HEK293 (cell line): ENCODE results near the gene RPL22.

Experiments
- ATF2 ChIP-seq: fragments of 450-650 bp; formaldehyde crosslinking; IDR thresholded peaks from 2 replicates; pipeline ENCODE4 v1.5.1; 2016; ENCODE audit warnings: missing biosample characterization, missing genetic modification characterization, low read depth
- CTCF ChIP-seq: fragments of 450-650 bp; formaldehyde crosslinking; IDR thresholded peaks from 2 replicates; pipeline ENCODE4 v1.5.1; 2016; ENCODE audit warnings: missing biosample characterization, missing genetic modification characterization
- MEIS1 ChIP-seq: sonication (generic); formaldehyde crosslinking; IDR thresholded peaks from 2 replicates; pipeline ENCODE4 v1.8.1; 2022; ENCODE audit warnings: missing genetic modification reagents, mild to moderate bottlenecking, borderline replicate concordance
- ZBTB48 ChIP-seq: fragments of 450-650 bp; formaldehyde crosslinking; IDR thresholded peaks from 2 replicates; pipeline ENCODE4 v1.5.1; 2016; ENCODE audit warnings: missing biosample characterization, missing genetic modification characterization
- ZBTB49 ChIP-seq: fragments of 450-650 bp; formaldehyde crosslinking; IDR thresholded peaks from 2 replicates; pipeline ENCODE4 v1.5.1; 2016; ENCODE audit warnings: missing biosample characterization, missing genetic modification characterization, low read depth
- ZBTB6 ChIP-seq: fragments of 450-650 bp; formaldehyde crosslinking; IDR thresholded peaks from 2 replicates; pipeline ENCODE4 v1.5.1; 2017; ENCODE audit warnings: missing biosample characterization, missing genetic modification characterization
- ZFP3 ChIP-seq: fragments of 450-650 bp; formaldehyde crosslinking; IDR thresholded peaks from 2 replicates; pipeline ENCODE4 v1.5.1; 2016; ENCODE audit warnings: low read depth, missing biosample characterization, missing genetic modification characterization
- ZNF10 ChIP-seq: fragments of 450-650 bp; formaldehyde crosslinking; IDR thresholded peaks from 2 replicates; pipeline ENCODE4 v1.5.1; 2017; ENCODE audit warnings: missing biosample characterization, missing genetic modification characterization
- ZNF140 ChIP-seq: fragments of 450-650 bp; formaldehyde crosslinking; IDR thresholded peaks from 2 replicates; pipeline ENCODE4 v1.5.1; 2016; ENCODE audit warnings: missing biosample characterization, missing genetic modification characterization
- ZNF202 ChIP-seq: fragments of 450-650 bp; formaldehyde crosslinking; IDR thresholded peaks from 2 replicates; pipeline ENCODE4 v1.5.1; 2016; ENCODE audit warnings: missing biosample characterization, missing genetic modification characterization, borderline replicate concordance
- ZNF223 ChIP-seq: fragments of 450-650 bp; formaldehyde crosslinking; IDR thresholded peaks from 2 replicates; pipeline ENCODE4 v1.5.1; 2016; ENCODE audit warnings: missing biosample characterization, missing genetic modification characterization
- ZNF239 ChIP-seq: fragments of 450-650 bp; formaldehyde crosslinking; IDR thresholded peaks from 2 replicates; pipeline ENCODE4 v1.5.1; 2016; ENCODE audit warnings: missing biosample characterization, missing genetic modification characterization
- ZNF248 ChIP-seq: fragments of 450-650 bp; formaldehyde crosslinking; IDR thresholded peaks from 2 replicates; pipeline ENCODE4 v1.5.1; 2017; ENCODE audit warnings: missing biosample characterization, missing genetic modification characterization
- ZNF26 ChIP-seq: fragments of 450-650 bp; formaldehyde crosslinking; IDR thresholded peaks from 2 replicates; pipeline ENCODE4 v1.5.1; 2016; ENCODE audit warnings: missing biosample characterization, missing genetic modification characterization
- ZNF292 ChIP-seq: fragments of 450-650 bp; formaldehyde crosslinking; IDR thresholded peaks from 2 replicates; pipeline ENCODE4 v1.5.1; 2016; ENCODE audit warnings: low read depth, missing biosample characterization, missing genetic modification characterization, borderline replicate concordance
- ZNF350 ChIP-seq: fragments of 450-650 bp; formaldehyde crosslinking; IDR thresholded peaks from 2 replicates; pipeline ENCODE4 v1.5.0; 2017; ENCODE audit warnings: missing biosample characterization, mild to moderate bottlenecking, missing genetic modification characterization
- ZNF362 ChIP-seq: fragments of 450-650 bp; formaldehyde crosslinking; IDR thresholded peaks from 2 replicates; pipeline ENCODE4 v1.5.1; 2016; ENCODE audit warnings: missing biosample characterization, missing genetic modification characterization
- ZNF37A ChIP-seq: fragments of 450-650 bp; IDR thresholded peaks from 2 replicates; pipeline ENCODE4 v1.5.1; 2018; ENCODE audit warnings: missing biosample characterization, missing genetic modification characterization
- ZNF394 ChIP-seq: fragments of 450-650 bp; formaldehyde crosslinking; IDR thresholded peaks from 2 replicates; pipeline ENCODE4 v1.5.1; 2016; ENCODE audit warnings: missing biosample characterization, missing genetic modification characterization, mild to moderate bottlenecking, moderate library complexity, borderline replicate concordance
- ZNF514 ChIP-seq: fragments of 450-650 bp; formaldehyde crosslinking; IDR thresholded peaks from 2 replicates; pipeline ENCODE4 v1.5.1; 2016; ENCODE audit warnings: missing biosample characterization, missing genetic modification characterization
- ZNF521 ChIP-seq: fragments of 450-650 bp; formaldehyde crosslinking; IDR thresholded peaks from 2 replicates; pipeline ENCODE4 v1.5.1; 2017; ENCODE audit warnings: missing biosample characterization, mild to moderate bottlenecking, missing genetic modification characterization
- ZNF558 ChIP-seq: fragments of 450-650 bp; formaldehyde crosslinking; IDR thresholded peaks from 2 replicates; pipeline ENCODE4 v1.5.1; 2016; ENCODE audit warnings: missing biosample characterization, missing genetic modification characterization
- ZNF624 ChIP-seq: fragments of 450-650 bp; formaldehyde crosslinking; IDR thresholded peaks from 2 replicates; pipeline ENCODE4 v1.5.1; 2017; ENCODE audit warnings: missing biosample characterization, missing genetic modification characterization
- ZNF658 ChIP-seq: fragments of 450-650 bp; formaldehyde crosslinking; IDR thresholded peaks from 2 replicates; pipeline ENCODE4; 2016; ENCODE audit warnings: missing biosample characterization, missing genetic modification characterization
- ZNF664 ChIP-seq: fragments of 450-650 bp; formaldehyde crosslinking; IDR thresholded peaks from 2 replicates; pipeline ENCODE4 v1.5.1; 2016; ENCODE audit warnings: missing biosample characterization, missing genetic modification characterization
- ZNF677 ChIP-seq: fragments of 450-650 bp; IDR thresholded peaks from 2 replicates; pipeline ENCODE4 v1.5.0; 2018; ENCODE audit warnings: missing biosample characterization, mild to moderate bottlenecking, missing genetic modification characterization, moderate library complexity
- ZNF777 ChIP-seq: fragments of 450-650 bp; formaldehyde crosslinking; IDR thresholded peaks from 2 replicates; pipeline ENCODE4 v1.5.1; 2017; ENCODE audit warnings: missing biosample characterization, missing genetic modification characterization, borderline replicate concordance
- ZNF785 ChIP-seq: fragments of 450-650 bp; formaldehyde crosslinking; IDR thresholded peaks from 2 replicates; pipeline ENCODE4 v1.5.1; 2016; ENCODE audit warnings: missing biosample characterization, missing genetic modification characterization

The RPL22 gene

GRCh38 chr1:6246497-6247467, 47.4 kb upstream of the RPL22 start (continued):
- TF ChIP-seq ZNF26 (tag by site-specific recombination), result no peak
- TF ChIP-seq ZNF558 (tag by site-specific recombination), result no peak
- TF ChIP-seq ZNF10 (tag by site-specific recombination), result peak; percentile 67
- TF ChIP-seq CTCF (tag by site-specific recombination), result peak; percentile 97
- no peak for TF ChIP-seq ZNF248 (tag by site-specific recombination)
- no peak for TF ChIP-seq ZNF140
- no peak for TF ChIP-seq ZNF521 (tag by site-specific recombination)
- TF ChIP-seq ZNF350 (tag by site-specific recombination), result no peak
- TF ChIP-seq ZNF394 (tag by site-specific recombination), result no peak
- no peak for TF ChIP-seq ZBTB6 (tag by site-specific recombination)
- TF ChIP-seq ZBTB49 (tag by site-specific recombination), result no peak
- TF ChIP-seq ZNF664 (tag by site-specific recombination), result no peak
- no peak for TF ChIP-seq ZNF514 (tag by site-specific recombination)
- TF ChIP-seq ZNF785 (tag by site-specific recombination), result no peak
- no peak for TF ChIP-seq MEIS1 (CRISPR knock-in tag)
- no peak for TF ChIP-seq ZBTB48 (tag by site-specific recombination)
- no peak for TF ChIP-seq ZNF239 (tag by site-specific recombination)
- TF ChIP-seq ZNF362, result no peak
- TF ChIP-seq ATF2 (tag by site-specific recombination), result no peak
- TF ChIP-seq ZNF37A, result no peak
- TF ChIP-seq ZNF677 (tag by site-specific recombination), result no peak
- TF ChIP-seq ZNF223 (tag by site-specific recombination), result no peak
- TF ChIP-seq ZNF624 (tag by site-specific recombination), result no peak
- no peak for TF ChIP-seq ZNF777 (tag by site-specific recombination)
- TF ChIP-seq ZNF292 (tag by site-specific recombination), result no peak
- no peak for TF ChIP-seq ZFP3 (tag by site-specific recombination)
- TF ChIP-seq ZNF202 (tag by site-specific recombination), result no peak
- no peak for TF ChIP-seq ZNF658 (tag by site-specific recombination)
